Hepatocyte (in vitro differentiated cells): ENCODE measurements around the gene WNK1.

ENCODE experiments used
- CTCF ChIP-seq: fragments of 200-600 bp; sonication (generic); IDR thresholded peaks from 2 replicates; pipeline ENCODE4 v1.5.1; 2016; ENCODE audit warnings: antibody characterized with exemption, mild to moderate bottlenecking; ENCODE audit not compliant: poor library complexity
- EZH2phosphoT487 ChIP-seq: fragments of 200-600 bp; sonication (generic); IDR thresholded peaks from one replicate; pipeline ENCODE4 v1.6.1; 2018; ENCODE audit warnings: antibody characterized with exemption, mild to moderate bottlenecking, low read depth, moderate library complexity; ENCODE audit not compliant: unreplicated experiment, severe bottlenecking

DNA sequence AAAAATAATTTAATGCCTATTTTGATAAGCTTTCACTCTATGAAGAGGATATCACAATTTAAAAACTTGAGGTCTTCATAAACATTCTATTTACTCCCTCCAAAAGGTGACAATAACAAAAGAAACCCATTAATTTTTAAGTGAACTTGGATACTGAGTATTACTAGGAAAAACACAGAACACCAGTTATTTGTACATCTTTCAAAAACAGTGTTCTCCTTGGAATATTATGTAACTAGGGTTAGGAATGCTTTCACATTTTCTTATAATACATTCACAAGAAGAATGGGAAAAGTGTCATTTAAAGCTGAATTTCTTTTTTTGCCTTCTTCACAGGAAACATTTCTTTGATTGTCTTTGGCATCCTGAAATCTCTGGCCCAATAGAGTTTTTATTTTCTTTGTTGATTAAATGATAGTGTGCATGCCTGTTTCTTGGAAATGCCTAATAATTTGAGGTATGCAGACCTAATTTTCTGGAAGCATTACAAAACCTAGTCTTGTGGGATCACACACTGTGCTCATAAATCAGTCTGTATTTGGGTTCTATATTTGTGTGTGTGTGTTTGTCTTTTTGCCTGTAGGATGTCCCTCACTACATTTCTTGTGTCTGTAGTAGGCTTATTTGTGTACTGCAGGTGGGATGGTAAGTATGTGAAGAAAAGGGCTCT lies 76.5 kb downstream of the WNK1 start:
- TF ChIP-seq CTCF (no peak), EZH2phosphoT487 (no peak)
